Urinary bladder (tissue), 4 donors: Measurements from ENCODE around the gene TNFRSF19. TPM values are rescaled to one million over a fixed set of nuclear protein-coding genes. Genes with fewer than 3 reads are reported as not detected.

Experiments used
- DNase-seq: peaks from one replicate; pipeline ENCODE4 v3.0.0-alpha.2; 2015; ENCODE audit errors: extremely low spot score
- H3K27ac ChIP-seq: one replicate; pipeline ENCODE4 v1.5.1; 2013; ENCODE audit warnings: low read depth, mild to moderate bottlenecking, moderate library complexity
- H3K36me3 ChIP-seq: one replicate; pipeline ENCODE4 v1.6.1; 2013; ENCODE audit warnings: mild to moderate bottlenecking, moderate library complexity; ENCODE audit not compliant: insufficient read depth
- H3K4me1 ChIP-seq: one replicate; pipeline ENCODE4 v1.6.1; 2013; ENCODE audit warnings: mild to moderate bottlenecking, moderate library complexity; ENCODE audit not compliant: insufficient read depth
- H3K4me3 ChIP-seq: one replicate; pipeline ENCODE4 v1.5.1; 2013; ENCODE audit warnings: low read depth, low read length
- WGBS: extraction: QIAGEN DNeasy Blood & Tissue Kit; methylation state at CpG from one replicate; pipeline ENCODE4 v1.1.7; 2013; 5-methylcytosine and 5-hydroxymethylcytosine counted together
- polyA plus RNA-seq: library from polyadenylated mRNA; stranded (reverse); fragments of 200-250 nt; gene quantifications from one replicate; pipeline ENCODE4 v1.2.3, GENCODE V29; 2013
- total RNA-seq: library from RNA; depleted of rRNA; stranded (reverse); fragments of >200 nt; gene quantifications from one replicate; pipeline ENCODE4 v1.2.3, GENCODE V29; 2014
- donor health status: healthy with polysubstance abuse.
- donor health status: healthy.

The TNFRSF19 gene
- total and polyA plus RNA-seq, 2 donors = 8.2 to 17.6 TPM

GRCh38 chr13:23618341-23618740 lies 48.1 kb downstream of the TNFRSF19 start:
- no peak for DNase-seq
- Histone ChIP-seq H3K27ac (no peak overlapping the region), H3K4me1 (no peaks in the 10 kb centered on the region), H3K4me3 (no peak overlapping the region), H3K36me3 (no peaks in the 10 kb centered on the region)
- WGBS = 80% methylated on average over 8 of the region's 8 CpGs

- DNase-seq = no peak
- WGBS = 88% methylated on average over 5 of the region's 5 CpGs
- H3K4me1 ChIP-seq = no peaks in the 10 kb centered on the region
- H3K4me3 ChIP-seq = no peak overlapping the region
- H3K36me3 ChIP-seq = no peaks in the 10 kb centered on the region
- no peak overlapping the region for H3K27ac ChIP-seq
These were observed 49.0 kb downstream of the TNFRSF19 start for GRCh38 chr13:23619068-23619855.

DNA sequence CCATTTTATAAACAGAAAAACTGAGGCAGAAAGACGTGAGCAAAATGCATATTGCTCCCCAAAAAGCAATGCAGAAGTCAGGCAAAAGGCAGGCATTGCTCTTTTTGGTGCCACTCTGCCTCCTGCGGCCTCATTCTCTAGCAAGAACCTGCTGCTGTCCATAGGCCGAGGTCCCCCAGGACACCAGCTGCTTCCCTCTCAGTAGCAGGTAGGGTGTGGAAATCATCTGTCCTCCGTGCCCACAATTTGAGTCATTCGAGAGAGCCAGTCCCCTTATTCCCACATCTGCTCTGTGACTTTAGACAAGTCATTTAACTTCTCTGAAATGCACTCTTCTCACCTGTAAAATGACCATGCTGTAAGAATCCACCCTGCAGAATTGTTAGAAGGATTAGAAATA lies 50.0 kb downstream of the TNFRSF19 start:
- Histone ChIP-seq H3K4me1 (no peaks in the 10 kb centered on the region), H3K27ac (no peak overlapping the region), H3K4me3 (no peak overlapping the region), H3K36me3 (no peaks in the 10 kb centered on the region)
- 95% methylated on average over 5 of the region's 5 CpGs for WGBS
- no peak for DNase-seq

- Histone ChIP-seq H3K4me1 (no peaks in the 10 kb centered on the region), H3K4me3 (no peak overlapping the region), H3K36me3 (no peaks in the 10 kb centered on the region), H3K27ac (no peak overlapping the region)
- WGBS = 87% methylated on average over 8 of the region's 8 CpGs
- DNase-seq = no peak
These were observed 50.6 kb downstream of the TNFRSF19 start for GRCh38 chr13:23620613-23621315.

- DNase-seq = no peak
- WGBS = 26% methylated on average over 2 of the region's 2 CpGs
- no peak overlapping the region for H3K27ac ChIP-seq
- no peaks in the 10 kb centered on the region for H3K4me1 ChIP-seq
- no peaks in the 10 kb centered on the region for H3K36me3 ChIP-seq
- H3K4me3 ChIP-seq = no peak overlapping the region
These were observed 51.1 kb downstream of the TNFRSF19 start for GRCh38 chr13:23621316-23621645.

GRCh38 chr13:23622985-23623384 lies 52.8 kb downstream of the TNFRSF19 start:
- DNase-seq = no peak
- 83% methylated on average over 3 of the region's 3 CpGs for WGBS
- no peaks in the 10 kb centered on the region for H3K36me3 ChIP-seq

DNA sequence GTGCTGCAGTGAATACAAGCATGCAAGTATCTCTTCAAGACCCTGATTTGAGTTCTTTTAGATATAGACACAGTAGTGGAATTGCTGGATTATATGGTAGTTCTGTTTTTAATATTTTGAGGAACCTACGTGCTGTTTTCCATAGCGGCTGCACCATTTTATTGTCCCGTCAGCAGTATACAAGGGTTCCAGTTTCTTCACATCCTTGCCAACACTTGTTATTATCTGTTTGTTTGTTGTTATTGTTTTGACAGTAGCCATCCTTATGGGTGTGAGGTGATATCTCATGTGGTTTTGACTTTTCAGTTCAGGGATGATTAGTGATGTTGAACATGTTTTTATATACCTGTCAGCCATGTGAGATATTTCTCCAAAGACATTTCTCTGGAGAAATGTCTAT lies 53.2 kb downstream of the TNFRSF19 start:
- Histone ChIP-seq H3K4me1 (no peaks in the 10 kb centered on the region), H3K4me3 (no peak overlapping the region), H3K36me3 (no peaks in the 10 kb centered on the region), H3K27ac (no peak overlapping the region)
- DNase-seq = no peak
- 94% methylated on average over 3 of the region's 3 CpGs for WGBS

More at GRCh38 chr13:23622985-23623384, 52.8 kb downstream of the TNFRSF19 start:
- Histone ChIP-seq H3K4me1 (no peaks in the 10 kb centered on the region), H3K4me3 (no peak overlapping the region), H3K27ac (no peak overlapping the region)

DNA sequence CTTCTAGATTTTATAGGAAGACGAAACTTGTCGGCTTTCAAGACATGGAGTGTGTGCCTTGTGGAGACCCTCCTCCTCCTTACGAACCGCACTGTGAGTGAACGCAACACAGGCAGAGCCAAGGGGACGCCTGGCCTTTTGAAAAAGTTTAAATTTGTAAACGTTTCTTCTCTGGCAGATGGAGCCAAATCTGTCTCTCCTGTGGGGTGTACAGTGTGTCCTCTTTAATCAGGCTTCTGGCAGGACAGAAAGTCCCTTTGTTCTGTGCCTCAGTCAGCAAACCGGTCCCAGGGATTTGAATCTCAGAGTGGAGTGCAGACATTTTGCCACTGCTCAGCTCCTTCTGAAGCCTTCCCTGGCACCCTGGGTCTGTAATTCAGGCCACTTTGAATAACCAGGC lies 56.5 kb downstream of the TNFRSF19 start:
- Histone ChIP-seq H3K27ac (no peak overlapping the region), H3K4me3 (no peak overlapping the region), H3K4me1 (no peaks in the 10 kb centered on the region), H3K36me3 (no peaks in the 10 kb centered on the region)
- 61% methylated on average over 8 of the region's 8 CpGs for WGBS
- DNase-seq = no peak

DNA sequence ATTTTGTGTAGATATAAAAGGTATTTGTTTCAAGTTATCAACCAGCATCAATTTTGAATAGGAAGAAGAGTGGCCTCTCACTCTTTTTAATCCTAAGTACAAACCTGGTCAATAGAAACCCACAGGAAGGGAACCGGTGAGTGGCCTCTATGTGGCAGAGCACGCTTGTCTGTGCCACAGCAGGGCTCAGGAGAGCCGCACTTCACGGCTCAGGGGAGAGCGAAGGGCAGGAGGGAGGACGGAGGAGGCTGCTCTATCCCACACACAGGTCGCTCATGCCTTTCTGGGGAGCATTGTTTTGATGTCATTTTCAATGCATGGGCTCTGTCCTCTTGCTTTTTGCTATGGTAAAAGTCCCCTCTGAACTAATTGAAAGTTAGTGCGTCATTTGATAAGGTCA lies 57.2 kb downstream of the TNFRSF19 start:
- no peaks in the 10 kb centered on the region for H3K36me3 ChIP-seq
- DNase-seq = no peak
- H3K4me3 ChIP-seq = no peak overlapping the region
- 92% methylated on average over 8 of the region's 8 CpGs for WGBS
- H3K4me1 ChIP-seq = no peaks in the 10 kb centered on the region
- H3K27ac ChIP-seq = no peak overlapping the region

GRCh38 chr13:23628250-23628649 lies 58.0 kb downstream of the TNFRSF19 start:
- Histone ChIP-seq H3K4me1 (no peaks in the 10 kb centered on the region), H3K4me3 (no peak overlapping the region), H3K27ac (no peak overlapping the region), H3K36me3 (no peaks in the 10 kb centered on the region)
- DNase-seq = no peak
- 79% methylated on average over 3 of the region's 3 CpGs for WGBS

DNA sequence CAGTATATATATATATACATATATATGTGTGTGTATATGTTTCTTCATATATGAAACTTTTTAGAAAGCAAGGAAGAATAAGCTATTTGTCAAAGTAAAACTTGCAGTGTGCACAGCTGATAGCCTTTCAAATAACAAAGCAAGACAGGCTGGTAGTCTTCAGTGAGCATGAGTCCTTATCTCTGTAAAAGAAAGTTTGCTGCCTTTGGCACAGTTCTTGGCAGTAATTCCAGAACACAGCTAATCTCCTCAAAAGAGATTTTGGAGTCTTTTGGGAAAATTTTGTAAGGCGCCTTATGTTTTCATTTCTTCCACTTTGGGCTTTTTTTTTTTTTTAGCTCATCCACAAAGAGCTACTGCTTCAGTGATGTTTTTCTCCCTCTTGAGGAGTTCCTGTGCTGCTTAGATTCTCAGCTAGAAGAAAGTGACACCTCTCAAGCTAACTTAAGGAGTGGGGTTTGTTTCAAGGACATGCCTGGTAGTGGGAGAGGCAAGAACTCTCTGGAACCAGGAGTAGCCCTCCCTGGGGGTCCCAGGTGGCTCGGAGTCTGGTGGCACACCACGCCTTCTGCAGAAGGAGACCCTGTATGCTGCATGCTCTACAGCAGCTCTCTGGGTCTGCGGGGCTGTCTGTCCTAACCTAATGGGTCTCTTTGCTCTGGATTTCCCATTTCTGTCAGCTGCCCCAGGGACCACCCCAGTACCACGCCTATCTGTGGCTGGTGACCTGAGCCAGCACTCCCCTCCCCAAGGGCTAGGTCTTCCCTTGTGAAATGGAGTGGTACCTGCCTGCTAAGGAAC lies 58.8 kb downstream of the TNFRSF19 start:
- Histone ChIP-seq H3K36me3 (no peaks in the 10 kb centered on the region), H3K4me1 (no peaks in the 10 kb centered on the region), H3K4me3 (no peak overlapping the region), H3K27ac (no peak overlapping the region)
- 85% methylated on average over 5 of the region's 5 CpGs for WGBS
- DNase-seq = no peak

GRCh38 chr13:23629566-23630272 lies 59.5 kb downstream of the TNFRSF19 start:
- Histone ChIP-seq H3K4me3 (no peak overlapping the region), H3K36me3 (no peaks in the 10 kb centered on the region), H3K27ac (no peak overlapping the region), H3K4me1 (no peaks in the 10 kb centered on the region)
- WGBS = 93% methylated on average over 6 of the region's 6 CpGs
- DNase-seq = no peak

DNA sequence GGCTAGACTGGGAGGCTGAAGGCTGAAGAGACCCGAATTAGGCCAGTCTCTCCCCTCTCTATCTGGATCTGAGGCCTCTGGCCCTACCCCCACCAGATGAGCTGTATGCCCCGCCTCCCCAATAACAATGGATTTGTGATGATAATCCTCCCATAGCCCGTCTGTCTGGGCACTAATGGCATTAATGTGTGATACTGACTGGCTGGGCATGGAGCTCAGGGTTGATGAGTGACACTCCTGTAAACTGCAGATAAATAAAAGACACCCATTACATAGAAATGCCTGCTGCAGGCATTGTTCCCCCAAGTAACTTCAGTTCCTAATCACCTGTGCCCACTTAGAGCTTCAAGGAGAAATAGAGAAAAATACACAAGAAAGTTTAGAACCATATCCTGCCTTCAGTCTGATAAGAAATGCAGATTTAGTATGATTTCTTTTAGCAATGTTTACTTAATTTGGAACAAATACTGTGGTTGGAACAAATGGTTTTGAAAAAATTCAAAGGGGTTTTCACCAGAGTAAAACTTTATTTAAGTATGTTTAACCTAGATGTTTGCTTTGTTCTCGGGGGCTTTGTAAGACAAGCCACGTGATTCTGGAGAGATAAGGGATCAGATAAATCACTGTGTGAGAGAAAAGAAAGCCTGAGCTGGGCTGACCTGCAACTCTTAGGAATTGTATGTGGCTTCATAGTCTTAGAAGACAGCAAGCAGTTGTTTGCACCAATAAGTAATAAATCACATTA lies 60.3 kb downstream of the TNFRSF19 start:
- H3K36me3 ChIP-seq = no peaks in the 10 kb centered on the region
- no peaks in the 10 kb centered on the region for H3K4me1 ChIP-seq
- no peak for DNase-seq
- no peak overlapping the region for H3K4me3 ChIP-seq
- H3K27ac ChIP-seq = no peak overlapping the region
- 50% methylated on average over 5 of the region's 5 CpGs for WGBS
